Activated CD8-positive, alpha-beta memory T cell treated with anti-CD3 and anti-CD28 coated beads, Interleukin-2, amount 50 U/mL, for 24 hours (primary cell): ENCODE results near the gene SSRP1.
"Not testable (repeated sequence)": the region's sequence is repeated elsewhere in the genome, so short reads cannot be mapped to it uniquely, and the experiment has no call there.

Experiments
- DNase-seq: peaks from one replicate; pipeline ENCODE4 v3.0.0-alpha.2; 2020; ENCODE audit errors: extremely low read depth

The SSRP1 gene

DNA sequence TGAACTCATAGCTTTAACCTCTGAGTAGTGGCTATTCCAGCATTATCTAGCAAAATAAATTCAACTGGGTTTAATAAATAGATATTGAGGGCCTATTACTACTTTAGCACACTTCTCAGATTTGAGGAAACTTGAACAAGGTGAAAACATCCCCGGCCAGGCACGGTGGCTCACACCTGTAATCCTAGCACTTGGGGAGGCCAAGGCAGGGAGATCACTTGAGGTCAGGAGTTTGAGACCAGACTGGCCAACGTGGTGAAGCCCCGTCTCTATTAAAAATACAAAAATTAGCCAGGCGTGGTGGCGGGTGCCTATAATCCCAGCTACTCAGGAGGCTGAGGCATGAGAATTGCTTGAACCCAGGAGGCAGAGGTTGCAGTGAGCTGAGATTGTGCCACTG lies 1.2 kb upstream of the SSRP1 start:
- not testable (repeated sequence) for DNase-seq

GRCh38 chr11:57336111-57336666 lies 497 bp upstream of the SSRP1 start:
- DNase-seq: no peak

- DNase-seq: no peak
Measured at GRCh38 chr11:57335023-57335342, 709 bp downstream of the SSRP1 start.

DNA sequence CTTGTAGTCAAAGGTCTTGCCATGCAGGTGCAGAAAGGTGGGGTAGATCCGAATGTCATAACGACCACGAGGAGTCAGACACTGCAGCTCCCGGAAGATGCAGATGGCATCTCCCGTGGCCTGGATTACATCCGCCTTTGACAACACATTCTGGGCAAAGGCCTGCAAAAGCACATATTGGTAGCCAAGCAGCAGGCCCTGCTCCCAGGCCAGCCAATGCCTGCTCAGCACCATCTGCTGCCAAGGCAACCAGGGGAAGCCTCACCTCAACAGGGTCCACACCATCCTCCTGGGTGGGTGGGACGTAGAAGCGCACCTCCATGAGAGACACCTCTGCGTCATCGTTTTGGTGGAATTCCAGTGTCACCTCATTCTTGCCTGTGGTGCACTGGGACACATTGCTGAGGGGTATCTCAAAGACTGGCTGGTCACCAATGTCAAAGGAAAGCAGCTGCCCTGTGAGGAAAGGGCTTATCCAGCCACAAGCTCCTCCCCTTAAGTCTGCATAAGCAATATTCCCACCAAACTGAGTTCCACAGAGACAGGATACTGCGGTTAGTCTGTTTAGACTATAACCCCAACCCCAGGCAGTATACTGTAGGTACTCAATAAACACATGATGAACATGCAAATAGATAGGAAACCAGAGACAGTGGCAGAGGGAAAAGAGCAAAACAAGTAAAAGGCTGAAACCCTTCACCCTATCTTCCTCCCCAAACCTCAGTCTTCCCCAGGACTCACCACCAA lies 2.8 kb downstream of the SSRP1 start:
- no peak for DNase-seq

GRCh38 chr11:57331720-57332119 lies 4.0 kb downstream of the SSRP1 start:
- no peak for DNase-seq

GRCh38 chr11:57330029-57330428 lies 5.7 kb downstream of the SSRP1 start:
- no peak for DNase-seq

DNA sequence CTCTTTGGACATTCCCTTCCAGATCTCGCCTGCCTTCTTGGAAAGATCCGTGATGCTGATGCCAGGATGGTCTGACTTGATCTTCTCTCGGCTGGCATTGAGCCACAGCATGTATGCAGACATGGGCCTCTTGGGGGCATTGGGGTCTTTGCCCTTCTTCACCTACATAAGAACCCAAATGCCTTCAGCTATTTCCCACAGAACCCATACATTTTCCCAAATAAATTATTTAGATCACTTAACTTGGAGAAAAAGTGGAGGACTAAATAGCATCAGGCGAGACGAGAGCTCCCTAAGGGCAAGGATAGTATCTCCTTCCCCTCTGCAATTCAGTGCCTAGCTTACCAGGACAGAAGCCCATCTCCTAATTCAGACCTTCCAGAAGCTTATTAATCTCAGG lies 8.0 kb downstream of the SSRP1 start:
- no peak for DNase-seq

GRCh38 chr11:57325735-57326048 lies 10.0 kb downstream of the SSRP1 start:
- DNase-seq: no peak

- peak; percentile 78 for DNase-seq
Measured at GRCh38 chr11:57324886-57325734, 10.6 kb downstream of the SSRP1 start, which contains the start of gene TNKS1BP1. Gene TNKS1BP1, minus strand, starts transcription at chr11:57324952. Its CDS starts 3,067 bp downstream, at chr11:57321885.

DNA sequence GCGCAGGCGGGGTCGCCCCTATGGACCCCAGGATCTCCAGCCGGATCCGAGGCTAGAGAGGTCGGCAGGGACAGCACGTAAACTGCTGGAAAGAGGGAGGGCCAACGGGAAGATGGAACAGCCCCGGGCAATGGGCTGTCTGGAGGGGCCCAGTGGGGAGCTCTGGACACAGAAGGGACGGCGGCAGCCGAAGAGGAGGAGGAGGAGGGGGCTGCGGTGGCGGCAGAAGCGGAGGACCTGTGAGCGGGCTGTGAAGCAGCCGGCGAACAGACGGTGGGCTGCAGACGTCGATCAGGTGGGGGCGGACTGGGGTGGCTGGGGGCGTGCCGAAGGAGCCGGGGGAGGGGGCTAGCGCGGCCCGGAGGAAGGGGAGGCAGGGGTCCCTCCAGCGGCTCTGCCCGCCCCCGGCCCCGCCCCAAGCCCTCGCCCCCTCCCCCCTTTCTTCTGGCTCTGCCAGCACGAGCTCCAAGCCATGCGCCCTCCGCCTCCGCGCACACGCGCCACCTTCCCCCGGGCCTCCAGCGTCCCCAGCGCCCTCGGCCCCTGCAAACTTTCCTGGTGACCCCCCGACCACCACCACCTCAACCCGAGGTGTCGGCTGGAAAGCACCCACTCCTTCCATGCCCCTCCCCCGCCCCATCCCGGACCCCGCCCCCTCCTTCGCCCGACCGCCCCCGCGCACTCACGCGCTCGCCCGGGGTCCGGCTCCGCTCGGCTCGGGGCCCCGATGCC lies 11.4 kb downstream of the SSRP1 start:
- no peak for DNase-seq

- DNase-seq: no peak
Measured at GRCh38 chr11:57323855-57324153, 11.9 kb downstream of the SSRP1 start.

DNA sequence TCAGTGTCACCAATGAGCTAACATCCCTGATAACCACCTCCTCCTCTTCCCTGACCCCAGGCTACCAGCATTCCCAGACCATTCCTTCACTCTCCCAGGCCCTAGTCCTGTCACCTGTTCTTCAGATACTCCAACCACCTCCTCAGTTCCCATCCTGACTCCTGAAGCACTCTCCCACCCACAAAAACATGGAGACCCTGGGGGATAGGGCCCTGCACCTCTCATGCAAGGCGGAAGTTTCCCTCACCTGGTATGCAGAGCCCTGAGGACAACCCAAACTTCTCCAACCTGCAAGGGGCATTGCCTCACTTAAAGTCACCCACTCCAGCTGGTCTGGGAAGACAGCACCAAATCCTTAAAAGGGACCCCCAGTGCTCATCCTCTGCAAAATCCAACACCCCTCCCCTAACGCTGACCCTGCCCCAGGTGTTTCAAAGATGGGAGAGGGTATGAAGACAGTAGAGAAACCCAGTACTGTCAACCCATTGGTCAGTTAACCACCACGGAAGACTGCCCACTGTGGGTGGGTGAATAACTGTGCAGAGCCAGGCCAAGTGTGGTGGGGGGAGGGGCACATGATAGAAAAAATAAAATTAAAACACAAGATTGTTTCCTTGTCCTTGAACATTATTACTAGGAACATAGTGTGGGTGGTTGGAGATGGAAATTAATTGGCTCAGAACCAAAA lies 12.4 kb downstream of the SSRP1 start:
- no peak for DNase-seq

- DNase-seq: no peak
Measured at GRCh38 chr11:57322256-57323166, 13.2 kb downstream of the SSRP1 start.

DNA sequence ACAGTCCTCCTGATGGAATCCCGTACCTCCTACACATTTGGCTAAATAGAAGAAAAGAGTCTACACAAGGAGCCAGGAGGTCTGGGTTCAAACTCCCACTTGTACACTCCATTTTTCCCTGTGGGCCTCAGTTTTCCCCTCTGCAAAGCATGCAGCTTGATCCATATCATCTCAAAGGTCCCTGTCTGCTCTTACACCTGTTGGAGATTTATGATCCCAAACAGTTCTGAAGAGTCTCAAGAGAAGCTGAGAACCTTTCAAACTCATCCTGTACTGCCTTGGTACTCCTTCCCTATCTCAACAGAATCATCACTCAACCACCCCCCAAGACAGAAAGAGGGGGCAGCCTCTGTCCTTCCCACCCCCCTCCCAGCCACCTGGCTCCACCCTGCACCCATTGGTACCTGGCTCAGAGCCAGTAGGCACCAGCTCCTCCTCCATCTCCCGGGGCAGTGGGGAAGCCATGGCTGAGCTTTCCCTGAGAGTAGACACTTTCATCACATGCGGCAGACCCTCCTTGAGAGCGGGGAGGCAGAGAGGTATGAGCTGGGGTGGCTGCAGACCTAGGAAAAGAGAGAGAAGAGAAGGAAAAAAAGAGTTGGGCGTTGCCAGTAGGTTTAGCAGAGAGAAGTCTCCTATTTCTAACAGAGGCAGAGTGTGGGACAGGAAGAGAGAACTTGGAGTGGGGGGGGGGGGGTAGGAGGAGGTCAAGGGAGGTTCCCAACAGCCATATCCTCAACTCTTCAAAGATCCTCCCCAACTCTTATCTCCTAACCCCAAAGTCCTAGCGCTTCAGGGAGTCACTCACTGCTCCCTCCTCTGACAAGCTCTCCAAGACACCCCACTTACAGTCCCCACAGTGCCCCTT lies 14.1 kb downstream of the SSRP1 start:
- no peak for DNase-seq

DNA sequence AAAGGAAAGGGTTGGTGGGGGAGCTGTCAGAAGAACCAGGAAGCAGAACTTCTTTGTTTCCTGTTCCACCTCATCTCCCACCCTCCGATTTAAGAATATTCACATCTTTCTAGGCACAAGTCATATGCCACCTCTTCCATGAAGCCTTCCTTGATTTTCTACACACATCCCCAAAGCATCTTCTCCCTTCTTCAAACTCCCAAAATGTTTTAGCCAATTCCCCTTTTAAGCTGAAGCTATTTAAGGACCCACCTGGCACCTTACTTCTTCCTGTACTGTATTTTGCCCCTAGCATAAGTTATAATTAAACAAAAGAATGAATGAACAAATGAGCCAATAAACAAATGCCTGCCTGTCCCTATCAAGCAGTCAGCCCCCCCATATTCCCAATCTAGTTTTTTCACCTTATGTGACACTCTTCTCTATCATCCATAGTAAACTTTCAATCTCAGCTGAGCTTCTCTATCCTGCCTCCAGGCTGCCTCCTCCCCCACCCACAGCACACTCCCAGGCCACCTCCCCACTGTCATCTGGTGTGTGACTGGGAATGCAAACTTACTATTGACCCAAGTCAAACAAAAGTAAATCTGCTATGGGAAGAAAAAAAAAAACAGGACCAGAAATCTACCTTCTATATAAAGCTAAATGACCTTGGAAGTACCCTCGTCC lies 14.8 kb downstream of the SSRP1 start:
- DNase-seq: no peak

DNA sequence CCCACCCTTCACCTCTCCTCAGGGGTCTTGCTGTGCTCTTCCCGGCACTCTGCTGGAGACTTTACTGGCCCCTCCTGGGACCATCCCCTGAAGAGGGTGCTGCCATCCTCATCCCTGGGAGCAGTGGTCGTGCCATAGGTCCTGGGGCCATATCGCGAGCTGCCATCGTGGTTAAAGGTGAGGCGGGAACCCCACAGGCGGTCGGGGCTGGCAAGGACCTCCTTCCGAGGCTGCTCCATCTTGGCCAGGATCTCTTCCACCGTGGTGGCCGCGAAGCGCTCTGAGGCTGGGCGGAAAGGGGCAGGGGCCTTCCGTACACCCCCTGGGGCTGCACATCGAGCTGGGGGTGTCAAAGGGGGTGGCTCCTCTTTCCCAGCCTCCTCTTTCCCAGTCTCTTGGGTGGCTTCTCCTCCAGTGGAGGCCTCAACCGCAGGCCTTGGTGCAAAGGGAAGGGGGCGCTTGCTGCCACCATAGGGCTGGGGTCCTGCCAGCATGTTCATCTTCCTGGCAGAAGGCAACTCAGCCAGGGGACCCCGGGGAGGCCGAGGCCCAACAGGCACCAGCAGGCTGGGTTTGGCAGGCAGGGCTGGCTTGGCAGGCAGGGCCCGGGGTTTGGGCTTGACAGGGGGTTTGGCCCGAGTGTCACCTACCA lies 15.5 kb downstream of the SSRP1 start:
- DNase-seq: no peak

DNA sequence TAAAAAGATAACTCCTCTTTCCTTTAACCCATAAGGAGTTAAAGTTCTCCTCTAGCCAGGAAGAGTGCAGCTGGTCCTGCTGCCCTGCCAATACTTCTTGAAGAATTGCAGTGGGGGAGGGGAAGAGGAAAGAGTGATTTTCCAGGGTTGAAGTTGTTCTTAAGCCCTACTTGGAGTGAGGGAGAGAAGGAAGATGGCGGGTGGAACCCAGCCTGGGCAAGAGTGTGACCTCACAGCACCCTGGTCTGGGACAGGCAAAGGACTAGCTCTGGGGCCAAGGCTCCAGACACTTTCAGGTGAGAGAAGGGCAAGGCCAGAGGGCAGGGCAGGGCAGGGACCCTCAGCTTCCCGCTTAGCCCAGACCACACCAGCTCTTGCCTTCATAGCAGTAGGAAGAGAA lies 17.5 kb downstream of the SSRP1 start:
- no peak for DNase-seq

- DNase-seq: no peak
Measured at GRCh38 chr11:57316017-57316416, 19.7 kb downstream of the SSRP1 start.

DNA sequence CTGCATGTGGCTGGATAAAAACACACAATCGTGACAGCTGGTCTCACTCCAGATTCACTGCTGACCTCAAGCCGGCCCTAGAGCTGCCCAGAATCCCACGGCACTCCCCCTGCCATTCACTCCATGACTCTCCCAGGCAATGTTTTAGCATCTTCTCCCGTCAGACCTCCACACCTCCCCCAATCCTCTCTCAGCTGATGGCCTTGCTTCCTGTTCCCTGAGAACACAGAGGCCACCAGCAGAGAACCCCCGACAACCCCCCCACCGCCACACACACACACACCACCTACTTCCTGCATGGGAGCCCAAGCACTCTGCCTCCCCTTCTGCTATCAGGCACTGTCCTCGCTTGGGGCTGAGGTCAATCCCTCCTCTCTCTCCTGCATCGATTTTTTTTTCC lies 20.2 kb downstream of the SSRP1 start:
- no peak for DNase-seq
